Measurements from ENCODE around the gene CRB2.

DNA sequence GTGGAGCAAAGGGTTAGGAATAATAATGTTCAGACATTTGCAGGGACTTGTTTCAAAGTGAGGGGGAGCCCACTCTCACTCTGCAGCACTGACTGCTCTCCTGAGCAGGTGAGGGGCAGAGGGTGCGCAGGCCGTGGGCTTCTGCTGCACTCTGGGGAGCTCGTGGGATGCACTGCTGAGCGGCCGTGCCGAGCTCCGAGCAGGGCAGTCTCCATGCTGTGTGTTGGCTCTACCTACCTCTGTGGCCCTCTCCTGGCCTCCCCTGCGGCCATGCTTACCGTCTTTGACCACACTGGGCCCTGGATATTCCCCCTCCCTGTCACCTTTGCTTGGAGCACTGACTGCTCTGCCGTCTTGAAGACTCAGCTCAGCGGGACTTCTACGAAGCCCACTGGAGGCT, 33.7 kb downstream of the CRB2 start:
- TF ChIP-seq POLR2A (IDR thresholded peaks at IDR 0.05; ENCODE audit: low read depth, low read length) (no peak), POLR2AphosphoS5 (IDR thresholded peaks at IDR 0.05; ENCODE audit: insufficient read depth, low read depth, low read length) (no peak), EZH2 (IDR thresholded peaks at IDR 0.05; ENCODE audit: borderline replicate concordance, low read depth, low read length, severe bottlenecking) (no peak), MYC (IDR thresholded peaks at IDR 0.05; ENCODE audit: low read depth, low read length) (no peak), GATA2 (IDR thresholded peaks at IDR 0.05; ENCODE audit: insufficient read depth, insufficient read length, low read depth, low read length) (no peak), JUN (IDR thresholded peaks at IDR 0.05; ENCODE audit: borderline replicate concordance, insufficient read depth, insufficient read length, low read depth) (no peak), FOS (IDR thresholded peaks at IDR 0.05; ENCODE audit: borderline replicate concordance, insufficient read depth, low read length) (no peak)
- TF ChIP-seq, protein P1, sequence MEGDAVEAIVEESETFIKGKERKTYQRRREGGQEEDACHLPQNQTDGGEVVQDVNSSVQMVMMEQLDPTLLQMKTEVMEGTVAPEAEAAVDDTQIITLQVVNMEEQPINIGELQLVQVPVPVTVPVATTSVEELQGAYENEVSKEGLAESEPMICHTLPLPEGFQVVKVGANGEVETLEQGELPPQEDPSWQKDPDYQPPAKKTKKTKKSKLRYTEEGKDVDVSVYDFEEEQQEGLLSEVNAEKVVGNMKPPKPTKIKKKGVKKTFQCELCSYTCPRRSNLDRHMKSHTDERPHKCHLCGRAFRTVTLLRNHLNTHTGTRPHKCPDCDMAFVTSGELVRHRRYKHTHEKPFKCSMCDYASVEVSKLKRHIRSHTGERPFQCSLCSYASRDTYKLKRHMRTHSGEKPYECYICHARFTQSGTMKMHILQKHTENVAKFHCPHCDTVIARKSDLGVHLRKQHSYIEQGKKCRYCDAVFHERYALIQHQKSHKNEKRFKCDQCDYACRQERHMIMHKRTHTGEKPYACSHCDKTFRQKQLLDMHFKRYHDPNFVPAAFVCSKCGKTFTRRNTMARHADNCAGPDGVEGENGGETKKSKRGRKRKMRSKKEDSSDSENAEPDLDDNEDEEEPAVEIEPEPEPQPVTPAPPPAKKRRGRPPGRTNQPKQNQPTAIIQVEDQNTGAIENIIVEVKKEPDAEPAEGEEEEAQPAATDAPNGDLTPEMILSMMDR (IDR thresholded peaks at IDR 0.05; ENCODE audit: extremely low read depth in 1 of 2, insufficient read depth in 1 of 2, low read depth in 1 of 2, low read length in 2 of 2), result no peak
- TF ChIP-seq, protein P2, sequence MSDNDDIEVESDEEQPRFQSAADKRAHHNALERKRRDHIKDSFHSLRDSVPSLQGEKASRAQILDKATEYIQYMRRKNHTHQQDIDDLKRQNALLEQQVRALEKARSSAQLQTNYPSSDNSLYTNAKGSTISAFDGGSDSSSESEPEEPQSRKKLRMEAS (IDR thresholded peaks at IDR 0.05; ENCODE audit: insufficient read depth, insufficient read length), result no peak
